Heart left ventricle (tissue), 16 donors: ENCODE results near the gene POT1. TPM values are rescaled to one million over a fixed set of nuclear protein-coding genes. Genes with fewer than 3 reads are reported as not detected.

Experiments used
- ATAC-seq, 4 donors: fragments of 200-7000 bp; cut with Tn5 transposase; one replicate each; pipeline ENCODE4 v1.9.1; 2020 to 2022; ENCODE audit warnings: moderate library complexity in 4 of 4, mild to moderate bottlenecking in 3 of 4, moderate number of reproducible peaks in 1 of 4
- DNase-seq, 5 donors: peaks; one replicate each; pipeline ENCODE4 v3.0.0-alpha.2; 2020
- H3K27ac ChIP-seq, 12 donors: fragments of 200-600 bp; sonication (generic) in 4 of 12; one replicate each; pipeline versions ENCODE4 v1.5.0 to v1.8.0; 2016 to 2022; ENCODE audit warnings: mild to moderate bottlenecking in 2 of 12
- H3K27me3 ChIP-seq, 9 donors: fragments of 200-600 bp; sonication (generic) in 2 of 9; one replicate each; pipeline versions ENCODE4 v1.5.1 to v1.8.0; 2016 to 2022; ENCODE audit warnings: mild to moderate bottlenecking in 3 of 9
- H3K36me3 ChIP-seq, 9 donors: fragments of 200-600 bp; sonication (generic) in 2 of 9; one replicate each; pipeline versions ENCODE4 v1.5.0 to v1.8.0; 2018 to 2022; ENCODE audit warnings: mild to moderate bottlenecking in 2 of 9
- H3K4me1 ChIP-seq, 12 donors: fragments of 200-600 bp; sonication (generic) in 4 of 12; one replicate each; pipeline versions ENCODE4 v1.5.0 to v1.8.0; 2016 to 2022; ENCODE audit warnings: mild to moderate bottlenecking in 3 of 12
- H3K4me3 ChIP-seq, 12 donors: fragments of 200-600 bp; sonication (generic) in 4 of 12; one replicate each; pipeline versions ENCODE4 v1.5.0 to v1.8.0; 2017 to 2022; ENCODE audit warnings: mild to moderate bottlenecking in 9 of 12, moderate library complexity in 4 of 12
- H3K9me3 ChIP-seq, 12 donors: fragments of 200-600 bp; sonication (generic) in 4 of 12; one replicate each; pipeline versions ENCODE4 v1.5.0 to v1.8.0; 2016 to 2022; ENCODE audit warnings: mild to moderate bottlenecking in 1 of 12
- CTCF ChIP-seq, 12 donors: fragments of 200-600 bp; sonication (generic) in 4 of 12; IDR thresholded peaks; one replicate each; pipeline versions ENCODE4 v1.5.0 to v1.8.0; 2018 to 2022; ENCODE audit warnings: antibody characterized with exemption in 12 of 12, mild to moderate bottlenecking in 5 of 12
- POLR2A ChIP-seq, 2 donors: fragments of 450-650 bp; IDR thresholded peaks; one replicate each; pipeline ENCODE4 v1.6.1; 2017; ENCODE audit warnings: antibody characterized with exemption in 2 of 2, mild to moderate bottlenecking in 2 of 2, moderate library complexity in 2 of 2
- WGBS, 4 donors: extraction: QIAGEN DNeasy Blood & Tissue Kit in 2 of 4; methylation state at CpG; one replicate each; pipeline versions ENCODE4 v1.1.5 to v1.1.7; 2013 to 2018; 5-methylcytosine and 5-hydroxymethylcytosine counted together
- intact Hi-C, 10 donors: fragments of 100-400 bp; cut with DNase I; formaldehyde crosslinking; loops; one replicate each; pipeline versions ENCODE4 v1.11.1 to v1.14.2; 2022
- polyA plus RNA-seq, 2 donors: library from polyadenylated mRNA; stranded (reverse); fragments of 200-250 nt; gene quantifications; one replicate each; pipeline ENCODE4 v1.2.3, GENCODE V29; 2013
- total RNA-seq, 9 donors: library from RNA; depleted of rRNA in 2 of 9; stranded (reverse); fragments of >200 nt in 2 of 9; fragmentation: NEBNext Ultra II Directional in 3 of 9; extraction: Animal tissue kit (Norgen Biotek cat#: 25700) in 3 of 9; gene quantifications; one replicate each; pipeline versions ENCODE4 v1.1.0 to v1.2.4, GENCODE V29; 2016 to 2023
- donor health status: ischemic (EF 13 %, LVEDD 7.1; RV severe dilation, severe dysfunction).
- donor health status: healthy with polysubstance abuse.
- donor health status: DM: no; HTN: yes; CAD: no.
- donor health status: DM: no; HTN: no; CAD: no.
- donor health status: ischemic (EF 25% LVEDD 6.9; RV normal size, moderate dysfunction).
- donor health status: ischemic (EF 25% LVEDD 5.7; RV mildly dilated, moderate dysfunction).
- donor health status: healthy.
- donor health status: DM: yes; HTN: yes; CAD: no.
- donor health status: ischemic (EF 35%, LVEDD 5.7; RV mildly dilated, moderate dysfunction).
- donor health status: nonischemic (EF 11% LVEDD 7.7; RV severe dilation, severe dysfunction).
- donor health status: DM: yes; HTN: yes; CAD: no.
- donor health status: PGD.
- donor health status: ischemic (EF 29% LVEDD 5.4; RV normal size, mild dysfunction).
- donor health status: nonischemic (EF 23%, LVEDD 6.1; RV moderate dilation, normal function).

POT1 gene
- total and polyA plus RNA-seq, 11 donors = 6.4 to 24.1 (median 17.3) TPM

- no peak for TF ChIP-seq POLR2A (IDR thresholded peaks at IDR 0.05)
- Histone ChIP-seq H3K9me3 (no peaks in the 10 kb centered on the region), H3K27me3 (peaks cover 0 to 12% (median 0%) of the 10 kb centered on the region in 9 donors), H3K4me1 (no peaks in the 10 kb centered on the region), H3K27ac (no peak overlapping the region), H3K36me3 (no peaks in the 10 kb centered on the region), H3K4me3 (no peak overlapping the region)
- no peak for DNase-seq
- ATAC-seq = no peak
- intact Hi-C loops = loop anchor here in 3 of 10 donors (5.0 kb wide), 3 partner anchors 607 to 622 kb away; no protein-coding TSS in a partner anchor
Observed at GRCh38 chr7:124779620-124780019, 150.0 kb downstream of the POT1 start.

- H3K27me3 ChIP-seq = peaks cover 0 to 13% (median 0%) of the 10 kb centered on the region in 9 donors
- no peak overlapping the region for H3K27ac ChIP-seq
- no peaks in the 10 kb centered on the region for H3K9me3 ChIP-seq
- 51 to 62% (median 59%) methylated on average over 3 of the region's 3 CpGs for WGBS, 4 donors
- intact Hi-C loops = no loop called here
- no peaks in the 10 kb centered on the region for H3K4me1 ChIP-seq
- H3K4me3 ChIP-seq = no peak overlapping the region
- ATAC-seq = no peak
- DNase-seq = no peak
- TF ChIP-seq POLR2A (IDR thresholded peaks at IDR 0.05) (no peak), CTCF (IDR thresholded peaks at IDR 0.05) (no peak)
- H3K36me3 ChIP-seq = no peaks in the 10 kb centered on the region
Observed at GRCh38 chr7:124779194-124779593, 150.4 kb downstream of the POT1 start.

- 70 to 79% (median 75%) methylated on average over 2 of the region's 2 CpGs for WGBS, 4 donors
- intact Hi-C loops = no loop called here
- ATAC-seq (no peak), DNase-seq (no peak)
- Histone ChIP-seq H3K4me1 (no peaks in the 10 kb centered on the region), H3K36me3 (no peaks in the 10 kb centered on the region), H3K27me3 (peaks cover 0 to 17% (median 0%) of the 10 kb centered on the region in 9 donors), H3K9me3 (no peaks in the 10 kb centered on the region), H3K4me3 (no peak overlapping the region), H3K27ac (no peak overlapping the region)
- TF ChIP-seq POLR2A (IDR thresholded peaks at IDR 0.05) (no peak), CTCF (IDR thresholded peaks at IDR 0.05) (no peak)
Observed at GRCh38 chr7:124777268-124777667, 152.4 kb downstream of the POT1 start.

GRCh38 chr7:124776153-124776552 is 153.5 kb downstream of the POT1 start:
- ATAC-seq (no peak), DNase-seq (no peak)
- Histone ChIP-seq H3K36me3 (no peaks in the 10 kb centered on the region), H3K27me3 (peaks cover 0 to 17% (median 0%) of the 10 kb centered on the region in 9 donors), H3K4me3 (no peak overlapping the region), H3K9me3 (no peaks in the 10 kb centered on the region), H3K4me1 (no peaks in the 10 kb centered on the region), H3K27ac (no peak overlapping the region)
- 39 to 52% (median 44%) methylated on average over 2 of the region's 2 CpGs for WGBS, 4 donors
- intact Hi-C loops = no loop called here
- no peak for TF ChIP-seq POLR2A (IDR thresholded peaks at IDR 0.05)
- no peak for TF ChIP-seq CTCF (IDR thresholded peaks at IDR 0.05)

GRCh38 chr7:124775422-124775821 is 154.2 kb downstream of the POT1 start:
- intact Hi-C loops = no loop called here
- H3K27ac ChIP-seq = no peak overlapping the region
- H3K27me3 ChIP-seq = peaks cover 0 to 17% (median 0%) of the 10 kb centered on the region in 9 donors
- no peak for DNase-seq
- no peaks in the 10 kb centered on the region for H3K4me1 ChIP-seq
- H3K36me3 ChIP-seq = no peaks in the 10 kb centered on the region
- no peak overlapping the region for H3K4me3 ChIP-seq
- ATAC-seq = no peak
- no peak for TF ChIP-seq POLR2A (IDR thresholded peaks at IDR 0.05)
- no peak for TF ChIP-seq CTCF (IDR thresholded peaks at IDR 0.05)
- H3K9me3 ChIP-seq = no peaks in the 10 kb centered on the region
